ENCODE data around the gene ALPK1. TPM values are rescaled to one million over a fixed set of nuclear protein-coding genes. Genes with fewer than 3 reads are reported as not detected.

The ALPK1 gene
- total and polyA plus RNA-seq, 2 of the 8 experiments (the other 6 are each of a cell fraction or from before 2014, with no cell fraction given) = 0.08 to 0.43 TPM

GRCh38 chr4:112361181-112361791, 64.1 kb downstream of the ALPK1 start:
- Histone ChIP-seq H4K20me1 (replicated peaks in 1 of 2; ENCODE audit: control insufficient read depth in 1 of 2, insufficient read depth in 2 of 2, low read length in 2 of 2) (no peaks in the 10 kb centered on the region), H4K91ac (replicated peaks; ENCODE audit: insufficient read length, low read length) (peak overlapping the region; percentile 86), H3K18ac (ENCODE audit: extremely low read depth, low read length) (0 out of 2 replicates have a peak overlapping the region, but pooled peaks have one; percentile 53), H3K14ac (ENCODE audit: insufficient read length) (no peak overlapping the region), H3K4me3 (ENCODE audit: extremely low read depth in 1 of 4, insufficient read depth in 2 of 4, low read depth in 3 of 4, low read length in 4 of 4) (peak overlapping the region in 2 of 4 experiments; percentile 10 to 36; a peak in 2 of 8 replicates), H3K9me3 (ENCODE audit: insufficient read depth in 2 of 2, low read depth in 1 of 2, low read length in 1 of 2) (no peaks in the 10 kb centered on the region; a peak in 1 of 4 replicates), H3K4me2 (ENCODE audit: insufficient read depth in 1 of 2, low read depth in 2 of 2, low read length in 2 of 2) (peak overlapping the region; percentile 33 to 63), H2AK5ac (ENCODE audit: low read depth, low read length) (no peak overlapping the region), H3K4ac (replicated peaks; ENCODE audit: insufficient read length, low read depth, low read length) (no peak overlapping the region), H3K79me2 (ENCODE audit: control insufficient read depth in 1 of 2, insufficient read depth in 2 of 2, low read length in 2 of 2) (no peaks in the 10 kb centered on the region), H3K9ac (replicated peaks in 1 of 4; ENCODE audit: extremely low read depth in 1 of 4, low read depth in 3 of 4, low read length in 3 of 4) (peak overlapping the region in 2 of 4 experiments; percentile 14 to 54; a peak in 2 of 7 replicates), H2AFZ (ENCODE audit: low read length) (peak overlapping the region; percentile 91), H4K8ac (ENCODE audit: extremely low read depth, insufficient read depth, low read length) (no peak overlapping the region), H2BK20ac (ENCODE audit: low read length) (no peak overlapping the region; the same call in 1 of the 2 replicates), H4K5ac (ENCODE audit: insufficient read length, low read depth, low read length) (peak overlapping the region; percentile 61), H3K56ac (replicated peaks; ENCODE audit: insufficient read length, low read depth, low read length) (no peak overlapping the region), H2BK12ac (ENCODE audit: low read depth, low read length) (peak overlapping the region; percentile 65; the same call in 1 of the 2 replicates), H3K23ac (ENCODE audit: insufficient read length) (no peak overlapping the region), H3K36me3 (ENCODE audit: control insufficient read depth in 2 of 4, insufficient read depth in 4 of 4, low read length in 3 of 4) (no peaks in the 10 kb centered on the region), H3K79me1 (ENCODE audit: low read depth, low read length) (no peaks in the 10 kb centered on the region), H2BK15ac (ENCODE audit: low read length) (0 out of 2 replicates have a peak overlapping the region, but pooled peaks have one; percentile 31), H3K27ac (ENCODE audit: low read depth, low read length) (peak overlapping the region; percentile 61), H2BK5ac (ENCODE audit: low read depth, low read length) (peak overlapping the region; percentile 79; the same call in 1 of the 2 replicates), H2BK120ac (replicated peaks; ENCODE audit: low read depth, low read length) (no peak overlapping the region), H3K23me2 (ENCODE audit: low read depth, low read length) (no peaks in the 10 kb centered on the region), H3K27me3 (replicated peaks in 1 of 4; ENCODE audit: control insufficient read depth in 3 of 4, extremely low read depth in 1 of 4, insufficient read depth in 3 of 4, low read length in 3 of 4) (no peaks in the 10 kb centered on the region), H3K4me1 (replicated peaks in 1 of 4; ENCODE audit: control insufficient read depth in 3 of 4, insufficient read depth in 4 of 4, low read length in 3 of 4) (peaks cover 3 to 10% (median 6%) of the 10 kb centered on the region in 4 experiments; a peak in 6 of 7 replicates)
- CTCF ChIA-PET (ENCODE audit: partially characterized antibody) = interaction anchor here (0.7 to 4.8 kb wide), 11 partner anchors 13 to 814 kb away, joined by 3 to 25 read pairs (median 4); no protein-coding TSS in a partner anchor
- POLR2A ChIA-PET (ENCODE audit: partially characterized antibody) = interaction anchor here (0.6 to 2.6 kb wide), 9 partner anchors 10 to 269 kb away, joined by 3 to 11 read pairs (median 3); no protein-coding TSS in a partner anchor
- DNase-seq (ENCODE audit: low read depth in 1 of 2, low spot score in 2 of 2) = peak; percentile 44 to 68
- WGBS, 2 experiments (ENCODE audit: extremely low coverage in 1 of 2, insufficient coverage in 1 of 2, insufficient read length in 1 of 2, insufficient replicate concordance in 2 of 2, low coverage in 1 of 2, low lambda C conversion rate in 2 of 2, missing lambda C conversion rate in 1 of 2) = 67% methylated on average over 6 of the region's 6 CpGs; no CpG with 5 or more reads in 1 of the 2 experiments
- peak; percentile 97 for FAIRE-seq
- TF ChIP-seq EP300 (IDR thresholded peaks at IDR 0.05; ENCODE audit: borderline replicate concordance in 1 of 2, low read depth in 2 of 2, low read length in 2 of 2) (peak in 1 of 2 experiments; percentile 84; a peak in 1 of 3 replicates), SP1 (IDR thresholded peaks at IDR 0.05; ENCODE audit: low read depth, low read length) (peak; percentile 91), POLR2A (IDR thresholded peaks at IDR 0.05; ENCODE audit: control extremely low read depth in 1 of 2, low read depth in 2 of 2, low read length in 2 of 2) (peak in 1 of 2 experiments; percentile 67; a peak in 1 of 3 replicates), CREB1 (IDR thresholded peaks at IDR 0.05) (no peak)
